ENCODE data around the gene AIFM3.
"Not testable (repeated sequence)": the region's sequence is repeated elsewhere in the genome, so short reads cannot be mapped to it uniquely, and the experiment has no call there.

Gene AIFM3

DNA sequence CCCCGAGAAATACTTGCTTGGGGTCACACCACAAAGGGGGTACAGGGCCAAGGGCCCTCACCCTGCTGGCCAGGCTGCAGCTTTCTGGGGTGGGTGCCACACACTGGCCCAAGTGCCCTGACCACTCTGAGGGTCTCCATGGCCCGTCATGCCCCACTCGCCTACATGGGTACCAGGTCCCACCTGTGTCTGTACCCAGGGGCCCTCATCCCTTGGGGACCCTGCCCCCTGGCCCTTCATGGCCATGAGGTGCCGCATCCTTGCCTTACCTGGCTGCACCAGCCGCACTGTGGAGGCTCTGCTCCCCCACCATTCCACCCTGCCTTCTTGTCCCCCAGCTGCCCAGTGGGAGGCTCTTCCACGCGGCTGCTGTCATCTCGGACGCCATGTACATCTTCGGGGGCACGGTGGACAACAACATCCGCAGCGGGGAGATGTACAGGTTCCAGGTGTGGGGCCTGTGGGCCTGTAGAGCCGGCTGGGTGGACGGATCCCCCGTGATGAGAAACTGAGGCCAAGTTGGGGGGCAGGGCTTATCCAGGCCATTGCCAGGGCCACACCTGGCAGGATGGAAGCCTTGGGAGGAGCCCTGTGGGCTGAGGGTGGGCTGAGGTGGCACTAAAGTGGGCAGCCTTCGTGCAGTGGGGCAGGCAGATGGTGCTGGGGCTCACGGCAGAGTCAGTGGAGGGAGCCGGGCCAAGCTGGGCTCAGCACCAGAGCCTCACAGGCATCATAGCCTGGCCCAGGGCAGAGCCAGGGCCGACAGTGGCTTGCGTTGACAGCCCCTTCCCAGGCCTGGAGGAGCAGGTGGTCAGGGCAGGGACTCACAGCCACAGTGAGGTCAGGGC, 25.6 kb downstream of the AIFM3 start:
- no peak for DNase-seq

GRCh38 chr22:20993304-20994127, 26.5 kb downstream of the AIFM3 start:
- DNase-seq = no peak

DNA sequence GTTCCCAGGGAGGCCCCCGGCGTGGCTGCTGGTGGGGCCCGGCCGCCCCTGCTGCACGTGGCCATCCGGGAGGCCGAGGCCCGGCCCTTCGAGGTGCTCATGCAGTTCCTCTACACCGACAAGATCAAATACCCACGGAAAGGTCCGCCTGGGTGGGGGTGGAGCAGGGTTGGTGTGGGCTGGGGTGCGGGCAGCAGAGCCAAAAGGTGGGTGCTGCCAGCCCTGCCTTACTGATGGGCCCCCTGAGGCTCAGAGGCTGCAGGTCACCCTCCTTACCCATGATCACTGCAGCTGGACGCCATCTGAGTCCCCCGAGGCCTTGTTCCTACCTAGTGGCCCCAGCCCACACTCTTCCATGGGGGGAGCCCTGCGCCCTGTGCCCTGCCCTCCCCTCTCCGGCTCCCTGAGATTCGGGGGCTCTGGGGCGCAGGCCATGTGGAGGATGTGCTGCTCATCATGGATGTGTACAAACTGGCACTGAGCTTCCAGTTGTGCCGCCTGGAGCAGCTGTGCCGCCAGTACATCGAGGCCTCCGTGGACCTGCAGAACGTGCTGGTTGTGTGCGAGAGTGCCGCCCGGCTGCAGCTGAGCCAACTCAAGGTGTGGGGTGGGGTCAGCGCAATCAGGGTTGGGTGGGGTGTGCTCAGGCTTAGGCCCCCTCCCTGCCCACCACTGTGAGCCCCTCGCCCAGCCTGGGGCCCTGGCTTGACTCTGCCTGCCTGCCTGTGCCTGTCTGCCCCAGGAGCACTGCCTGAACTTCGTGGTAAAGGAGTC, 27.3 kb downstream of the AIFM3 start:
- DNase-seq = no peak

DNA sequence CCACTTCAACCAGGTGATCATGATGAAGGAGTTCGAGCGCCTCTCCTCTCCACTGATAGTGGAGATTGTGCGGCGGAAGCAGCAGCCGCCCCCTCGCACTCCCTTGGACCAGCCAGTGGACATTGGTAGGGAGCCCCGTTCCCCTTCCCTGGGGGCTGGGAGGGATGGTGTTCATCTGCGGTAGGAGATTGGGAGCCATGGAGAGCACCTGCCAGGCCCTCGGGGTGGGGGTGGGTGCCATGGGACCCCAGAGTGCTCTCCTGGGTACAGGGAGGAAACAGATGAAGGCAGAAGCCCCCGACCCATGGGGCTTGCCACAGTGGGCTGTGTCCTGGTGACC, 27.8 kb downstream of the AIFM3 start:
- no peak for DNase-seq

DNA sequence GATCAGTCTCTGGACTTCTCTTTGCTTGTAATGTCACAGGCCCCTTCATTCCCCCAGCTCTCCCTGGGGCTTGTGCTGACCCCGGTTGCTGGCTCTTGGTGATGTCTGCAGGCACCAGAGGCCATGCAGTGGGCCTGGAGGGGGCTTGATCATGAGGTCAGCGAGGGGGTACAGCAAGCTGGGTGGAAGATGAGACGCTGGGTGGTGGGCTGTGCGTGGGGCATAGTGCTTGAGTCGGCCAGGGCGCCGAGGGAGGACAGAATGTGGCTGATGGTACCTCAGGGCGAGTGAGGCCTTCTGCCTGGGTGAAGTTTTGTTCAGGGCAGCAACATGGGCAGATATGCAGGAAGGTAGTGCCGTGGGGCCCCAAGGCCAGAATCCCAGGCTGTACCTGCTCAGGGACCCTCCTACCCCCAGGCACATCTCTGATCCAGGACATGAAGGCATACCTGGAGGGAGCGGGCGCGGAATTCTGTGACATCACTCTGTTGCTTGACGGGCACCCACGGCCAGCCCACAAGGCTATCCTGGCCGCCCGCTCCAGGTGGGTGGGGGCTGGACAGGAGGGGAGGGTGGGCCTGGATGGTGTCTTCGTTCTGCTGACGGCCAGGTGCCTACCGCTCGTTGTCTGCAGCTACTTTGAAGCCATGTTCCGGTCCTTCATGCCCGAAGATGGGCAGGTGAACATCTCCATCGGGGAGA, 28.4 kb downstream of the AIFM3 start:
- DNase-seq = no peak

GRCh38 chr22:20996031-20996410, 29.0 kb downstream of the AIFM3 start:
- DNase-seq = no peak

- no peak for DNase-seq
Measured at GRCh38 chr22:20996598-20997535, 29.8 kb downstream of the AIFM3 start.

DNA sequence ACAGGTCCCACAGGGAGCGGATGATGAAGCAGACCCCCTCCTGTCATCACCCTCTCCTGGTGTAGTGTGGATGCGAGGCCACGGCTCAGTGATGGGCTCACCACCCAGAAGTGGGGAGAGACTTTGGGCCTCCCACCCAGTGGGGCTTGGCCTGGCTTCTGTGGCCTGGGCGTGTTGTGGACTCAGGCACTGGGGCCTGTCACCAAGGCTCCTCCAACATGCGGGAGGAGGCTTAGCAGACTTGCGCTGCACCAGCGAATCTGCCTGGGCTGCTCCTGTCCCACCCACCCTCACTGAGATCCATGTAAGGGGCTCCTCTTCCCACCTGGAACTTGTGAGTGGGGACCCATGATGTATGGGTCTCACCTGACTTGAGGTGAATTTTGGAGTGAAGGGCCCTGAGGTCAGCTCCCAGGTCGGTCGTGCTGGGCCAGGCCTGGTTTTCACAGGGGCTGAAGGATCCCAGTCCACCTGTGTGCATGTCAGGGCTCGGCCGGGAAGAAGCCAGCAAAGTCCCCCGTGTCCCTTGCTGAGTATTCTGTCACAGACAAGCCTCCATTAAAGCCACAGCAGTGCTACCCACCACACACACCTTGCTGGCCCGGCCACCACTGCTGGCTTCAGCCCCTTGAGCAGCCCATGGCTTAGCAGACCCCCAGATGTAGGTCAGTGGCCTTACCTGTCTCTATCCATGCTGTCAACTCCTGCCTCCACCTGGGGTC, 30.6 kb downstream of the AIFM3 start:
- no peak for DNase-seq

- DNase-seq = no peak
Measured at GRCh38 chr22:20998411-20999336, 31.6 kb downstream of the AIFM3 start.

DNA sequence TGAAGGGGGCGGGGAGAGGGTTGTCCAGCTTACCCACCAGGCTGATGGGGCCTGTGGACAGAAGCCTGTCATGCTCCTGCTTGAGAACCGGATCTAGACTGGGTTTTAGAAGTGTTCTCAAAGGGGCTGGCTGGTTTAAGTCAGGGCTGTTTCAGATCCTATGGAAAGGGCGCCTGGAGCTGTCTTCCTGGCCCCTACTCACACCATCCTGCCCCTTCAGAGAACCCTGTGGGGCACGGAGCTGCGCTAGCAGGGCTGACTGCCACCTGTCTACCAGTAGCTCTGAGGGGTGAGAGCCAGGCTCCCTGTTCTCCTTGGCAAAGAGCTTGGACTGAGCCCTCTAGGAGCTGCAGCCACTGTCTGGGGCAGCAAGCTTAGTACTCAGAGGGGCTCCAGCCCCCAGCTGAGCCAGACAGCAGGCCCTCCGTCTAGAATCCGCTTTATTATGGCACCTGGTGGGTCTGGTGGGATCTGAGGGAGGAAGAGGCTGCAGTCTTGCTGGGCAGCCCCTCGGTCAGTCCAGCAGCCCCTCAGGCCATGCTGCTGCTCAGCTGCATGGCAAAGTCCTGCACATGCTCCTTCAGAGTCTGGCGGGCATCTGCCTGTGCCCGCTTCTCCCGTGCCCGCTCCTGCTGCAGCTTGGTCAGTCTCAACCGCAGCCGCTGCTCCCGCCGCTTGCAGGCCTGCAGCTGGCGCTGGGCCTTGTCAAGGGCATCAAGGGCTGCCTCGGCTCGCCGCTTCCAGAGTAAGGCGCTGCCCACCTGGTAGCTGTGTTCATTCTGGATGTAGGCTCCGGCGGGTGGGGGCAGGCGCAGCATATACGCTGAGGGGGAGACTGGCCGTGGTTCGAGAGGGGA, 32.5 kb downstream of the AIFM3 start:
- no peak for DNase-seq

GRCh38 chr22:21000207-21000986, 33.3 kb downstream of the AIFM3 start:
- DNase-seq = no peak

DNA sequence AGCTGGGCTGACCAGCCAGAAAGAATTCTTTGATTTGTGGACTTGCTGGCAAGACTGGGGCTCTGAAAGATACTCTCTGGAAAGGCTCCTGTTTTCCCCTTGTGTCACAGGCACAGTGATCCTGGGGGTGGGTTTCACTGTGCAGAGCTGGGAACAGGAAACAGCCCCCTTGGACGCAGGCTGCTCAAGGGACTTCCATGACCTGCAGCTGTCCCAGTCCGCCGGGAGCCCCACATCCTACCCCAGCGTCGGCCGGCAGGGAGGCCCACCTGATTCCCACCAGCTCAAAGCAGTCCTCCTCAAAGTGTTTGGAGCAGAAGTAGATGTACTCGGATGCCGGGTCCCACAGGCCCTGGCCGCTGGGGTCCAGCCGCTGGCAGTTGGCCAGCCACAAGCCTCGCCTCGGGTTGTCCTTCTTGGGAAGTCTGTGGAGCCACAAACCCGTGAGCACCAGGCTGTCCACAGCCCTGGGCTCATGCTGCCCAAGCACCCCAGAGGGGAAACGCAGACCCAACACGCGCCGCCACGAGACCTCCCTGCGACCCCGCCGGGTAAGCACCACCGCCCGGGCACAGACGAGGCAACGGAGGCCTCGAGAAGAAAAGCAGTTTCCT, 34.0 kb downstream of the AIFM3 start:
- peak; percentile 61 for DNase-seq

GRCh38 chr22:21001601-21002325, 34.7 kb downstream of the AIFM3 start, which contains the start of gene THAP7:
Gene THAP7 (minus strand): TSS chr22:21002118. CDS start chr22:21001911, 207 bp downstream.
- peak; percentile 98 for DNase-seq

GRCh38 chr22:21003782-21004181, 36.7 kb downstream of the AIFM3 start:
- DNase-seq = no peak

- not testable (repeated sequence) for DNase-seq
Measured at GRCh38 chr22:21009208-21009607, 42.2 kb downstream of the AIFM3 start.

GRCh38 chr22:21009638-21010425, 42.8 kb downstream of the AIFM3 start:
- no peak for DNase-seq

Data from right forelimb (tissue), 1 donor.